SJSA1 (cell line): ENCODE results near the gene KRTAP2-1. TPM values are rescaled to one million over a fixed set of nuclear protein-coding genes. Genes with fewer than 3 reads are reported as not detected.
"Not testable (repeated sequence)": the region's sequence is repeated elsewhere in the genome, so short reads cannot be mapped to it uniquely, and the experiment has no call there.

Experiments
- DNase-seq, 2 experiments: peaks; one replicate each; pipeline ENCODE4 v3.0.0-alpha.2; 2015 to 2020; ENCODE audit warnings: low spot score in 2 of 2, low read depth in 1 of 2
- H3K27ac ChIP-seq: fragments of 250-450 bp; sonication (Bioruptor Pico); 2 replicates; pipeline ENCODE4 v1.5.1; 2020; ENCODE audit warnings: mild to moderate bottlenecking, moderate library complexity
- H3K27me3 ChIP-seq: fragments of 250-450 bp; sonication (Bioruptor Pico); replicated peaks from 2 replicates; pipeline ENCODE4 v1.5.1; 2020; ENCODE audit warnings: mild to moderate bottlenecking, moderate library complexity
- H3K36me3 ChIP-seq: fragments of 250-450 bp; sonication (Bioruptor Pico); 2 replicates; pipeline ENCODE4 v1.5.1; 2020; ENCODE audit warnings: mild to moderate bottlenecking
- H3K4me1 ChIP-seq: fragments of 250-450 bp; sonication (Bioruptor Pico); replicated peaks from 2 replicates; pipeline ENCODE4 v1.6.1; 2021; ENCODE audit warnings: mild to moderate bottlenecking
- H3K4me3 ChIP-seq: fragments of 250-450 bp; sonication (Bioruptor Pico); 2 replicates; pipeline ENCODE4 v1.5.1; 2020; ENCODE audit warnings: mild to moderate bottlenecking
- H3K9me3 ChIP-seq: fragments of 250-450 bp; sonication (Bioruptor Pico); replicated peaks from 2 replicates; pipeline ENCODE4 v1.5.1; 2020; ENCODE audit warnings: mild to moderate bottlenecking
- total RNA-seq: library from RNA; depleted of rRNA; stranded (reverse); fragments of >200 nt; shearing (Covaris generic); gene quantifications from 2 replicates; pipeline ENCODE4 v1.2.3, GENCODE V29; 2014

The KRTAP2-1 gene
- total RNA-seq, 1 experiment from 2014 or later: not detected

- Histone ChIP-seq H3K9me3 (no peaks in the 10 kb centered on the region), H3K4me1 (no peaks in the 10 kb centered on the region), H3K27me3 (no peaks in the 10 kb centered on the region), H3K36me3 (no peaks in the 10 kb centered on the region), H3K27ac (no peak overlapping the region), H3K4me3 (no peak overlapping the region)
- no peak for DNase-seq
Measured at GRCh38 chr17:41013181-41013580, 33.9 kb downstream of the KRTAP2-1 start.

- no peaks in the 10 kb centered on the region for H3K4me1 ChIP-seq
- no peak overlapping the region for H3K4me3 ChIP-seq
- H3K36me3 ChIP-seq: no peaks in the 10 kb centered on the region
- DNase-seq: no peak
- H3K27ac ChIP-seq: no peak overlapping the region
- H3K27me3 ChIP-seq: no peaks in the 10 kb centered on the region
- no peaks in the 10 kb centered on the region for H3K9me3 ChIP-seq
Measured at GRCh38 chr17:41012326-41013120, 34.6 kb downstream of the KRTAP2-1 start.

- Histone ChIP-seq H3K4me3 (no peak overlapping the region), H3K9me3 (no peaks in the 10 kb centered on the region), H3K36me3 (no peaks in the 10 kb centered on the region), H3K4me1 (no peaks in the 10 kb centered on the region), H3K27me3 (no peaks in the 10 kb centered on the region), H3K27ac (no peak overlapping the region)
- no peak for DNase-seq
Measured at GRCh38 chr17:41010441-41010840, 36.7 kb downstream of the KRTAP2-1 start.

GRCh38 chr17:41009936-41010335 is 37.2 kb downstream of the KRTAP2-1 start:
- no peak overlapping the region for H3K27ac ChIP-seq
- no peaks in the 10 kb centered on the region for H3K36me3 ChIP-seq
- H3K4me1 ChIP-seq: no peaks in the 10 kb centered on the region
- H3K4me3 ChIP-seq: no peak overlapping the region
- DNase-seq: no peak
- H3K27me3 ChIP-seq: no peaks in the 10 kb centered on the region
- no peaks in the 10 kb centered on the region for H3K9me3 ChIP-seq

GRCh38 chr17:41009301-41009760 is 37.8 kb downstream of the KRTAP2-1 start:
- no peak overlapping the region for H3K27ac ChIP-seq
- no peak overlapping the region for H3K4me3 ChIP-seq
- H3K9me3 ChIP-seq: no peaks in the 10 kb centered on the region
- DNase-seq: no peak
- H3K27me3 ChIP-seq: no peaks in the 10 kb centered on the region
- H3K4me1 ChIP-seq: no peaks in the 10 kb centered on the region
- H3K36me3 ChIP-seq: no peaks in the 10 kb centered on the region

GRCh38 chr17:41008811-41009210 is 38.3 kb downstream of the KRTAP2-1 start, which contains the start of gene KRTAP3-1:
TSS of gene KRTAP3-1 (minus strand) at chr17:41009128. CDS start at chr17:41009074, 54 bp downstream.
- no peak for DNase-seq
- no peak within 1 kb of the TSS for H3K4me3 ChIP-seq
- no peaks in the 10 kb centered on the region for H3K4me1 ChIP-seq
- H3K9me3 ChIP-seq: no peaks in the 10 kb centered on the region
- no peaks in the 10 kb centered on the region for H3K36me3 ChIP-seq
- no peak within 1 kb of the TSS for H3K27ac ChIP-seq
- H3K27me3 ChIP-seq: no peaks in the 10 kb centered on the region

GRCh38 chr17:41004397-41004796 is 42.7 kb downstream of the KRTAP2-1 start:
- H3K27ac ChIP-seq: no peak overlapping the region
- H3K4me3 ChIP-seq: no peak overlapping the region
- no peaks in the 10 kb centered on the region for H3K36me3 ChIP-seq
- H3K9me3 ChIP-seq: no peaks in the 10 kb centered on the region
- DNase-seq: no peak
- peaks cover 3% of the 10 kb centered on the region; the same call in 1 of the 2 replicates for H3K4me1 ChIP-seq
- no peaks in the 10 kb centered on the region for H3K27me3 ChIP-seq

- H3K4me1 ChIP-seq: peaks cover 3% of the 10 kb centered on the region; the same call in 1 of the 2 replicates
- no peak overlapping the region for H3K4me3 ChIP-seq
- H3K27me3 ChIP-seq: no peaks in the 10 kb centered on the region
- H3K36me3 ChIP-seq: no peaks in the 10 kb centered on the region
- no peaks in the 10 kb centered on the region for H3K9me3 ChIP-seq
- H3K27ac ChIP-seq: no peak overlapping the region
- no peak for DNase-seq
Measured at GRCh38 chr17:41003926-41004325, 43.2 kb downstream of the KRTAP2-1 start.

- Histone ChIP-seq H3K4me3 (no peak overlapping the region), H3K9me3 (no peaks in the 10 kb centered on the region), H3K27ac (no peak overlapping the region), H3K27me3 (no peaks in the 10 kb centered on the region), H3K4me1 (peaks cover 3% of the 10 kb centered on the region; the same call in 1 of the 2 replicates), H3K36me3 (no peaks in the 10 kb centered on the region)
- DNase-seq: no peak
Measured at GRCh38 chr17:41002814-41003213, 44.3 kb downstream of the KRTAP2-1 start.

- H3K4me1 ChIP-seq: peaks cover 10% of the 10 kb centered on the region
Measured at GRCh38 chr17:41001795-41002194, 45.3 kb downstream of the KRTAP2-1 start.

GRCh38 chr17:40999563-40999962 is 47.6 kb downstream of the KRTAP2-1 start, which contains the start of gene KRTAP3-2:
TSS of gene KRTAP3-2 (minus strand) at chr17:40999906. CDS start at chr17:40999853, 53 bp downstream.
- not testable (repeated sequence) for H3K27ac ChIP-seq, H3K36me3 ChIP-seq, H3K9me3 ChIP-seq, H3K27me3 ChIP-seq, DNase-seq, H3K4me3 ChIP-seq
- H3K4me1 ChIP-seq: peaks cover 10% of the 10 kb centered on the region

More at GRCh38 chr17:41001795-41002194, 45.3 kb downstream of the KRTAP2-1 start:
- no peak overlapping the region for H3K4me3 ChIP-seq
- H3K36me3 ChIP-seq: no peaks in the 10 kb centered on the region
- no peak for DNase-seq
- H3K9me3 ChIP-seq: no peaks in the 10 kb centered on the region
- no peak overlapping the region for H3K27ac ChIP-seq
- no peaks in the 10 kb centered on the region for H3K27me3 ChIP-seq

GRCh38 chr17:40997361-40997760 is 49.8 kb downstream of the KRTAP2-1 start:
- Histone ChIP-seq H3K36me3 (no peaks in the 10 kb centered on the region), H3K4me3 (no peak overlapping the region), H3K27ac (no peak overlapping the region), H3K27me3 (no peaks in the 10 kb centered on the region), H3K4me1 (peaks cover 7% of the 10 kb centered on the region; the same call in 1 of the 2 replicates), H3K9me3 (0 out of 2 replicates have a peak, but pooled peaks cover 2% of the 10 kb centered on the region)
- no peak for DNase-seq

GRCh38 chr17:40996829-40997228 is 50.3 kb downstream of the KRTAP2-1 start:
- peaks cover 7% of the 10 kb centered on the region; the same call in 1 of the 2 replicates for H3K4me1 ChIP-seq
- no peak overlapping the region for H3K4me3 ChIP-seq
- no peak overlapping the region for H3K27ac ChIP-seq
- 0 out of 2 replicates have a peak, but pooled peaks cover 4% of the 10 kb centered on the region for H3K9me3 ChIP-seq
- H3K27me3 ChIP-seq: no peaks in the 10 kb centered on the region
- H3K36me3 ChIP-seq: no peaks in the 10 kb centered on the region
- no peak for DNase-seq
